Panc1 (cell line): ENCODE results near the gene AGBL4. TPM values are rescaled to one million over a fixed set of nuclear protein-coding genes. Genes with fewer than 3 reads are reported as not detected.

Experiments
- ATAC-seq: fragments of 200-7000 bp; cut with Tn5 transposase; 2 replicates; pipeline ENCODE4 v1.9.1; 2020; ENCODE audit warnings: mild to moderate bottlenecking, moderate library complexity
- BruUV-seq: library from RNA; stranded (reverse); fragments of 400-500 nt; replicated peaks from 2 replicates; lab custom pipeline; 2021; lab: Mats Ljungman, UMichigan
- CTCF ChIA-PET: fragments of 300-600 bp; sonication (Branson Sonifier 250); formaldehyde crosslinking; loops from one replicate; lab custom pipeline; 2022; ENCODE audit warnings: antibody characterized with exemption; lab: Charles Lee
- POLR2A ChIA-PET: fragments of 300-600 bp; sonication (Branson Sonifier 250); formaldehyde crosslinking; loops from one replicate; lab custom pipeline; 2022; ENCODE audit warnings: antibody characterized with exemption; lab: Charles Lee
- DNase-seq: peaks from one replicate; pipeline ENCODE4 v3.0.0-alpha.2; 2010; ENCODE audit warnings: low read depth, low spot score
- H3K27ac ChIP-seq: 2 replicates; pipeline ENCODE4 v1.5.1; 2011; ENCODE audit warnings: mild to moderate bottlenecking, low read length, inconsistent platforms
- H3K27me3 ChIP-seq: fragments of 200-500 bp; sonication (Bioruptor generic); 2 replicates; pipeline ENCODE4 v1.6.0; 2014; ENCODE audit warnings: low read length, inconsistent platforms; ENCODE audit not compliant: control insufficient read depth, insufficient read depth
- H3K36me3 ChIP-seq: fragments of 200-500 bp; sonication (Bioruptor generic); 2 replicates; pipeline ENCODE4 v1.5.1; 2014; ENCODE audit warnings: inconsistent platforms, mild to moderate bottlenecking, low read length, moderate library complexity; ENCODE audit not compliant: control insufficient read depth, insufficient read depth
- H3K4me1 ChIP-seq: 2 replicates; pipeline ENCODE4 v1.5.1; 2011; ENCODE audit warnings: inconsistent platforms, mild to moderate bottlenecking, low read length, moderate library complexity; ENCODE audit not compliant: control insufficient read depth, insufficient read depth
- H3K4me3 ChIP-seq, 2 experiments: 2 replicates each; pipeline ENCODE4 v1.5.1; 2011 to 2012; ENCODE audit warnings: low read depth in 2 of 2, low read length in 2 of 2, mild to moderate bottlenecking in 2 of 2, inconsistent platforms in 1 of 2, moderate library complexity in 1 of 2
- H3K9me3 ChIP-seq: fragments of 200-500 bp; sonication (Bioruptor generic); 2 replicates; pipeline ENCODE4 v1.5.1; 2014; ENCODE audit warnings: low read depth, mild to moderate bottlenecking, inconsistent platforms, low read length, moderate library complexity; ENCODE audit not compliant: control insufficient read depth, insufficient read depth
- POLR2AphosphoS5 ChIP-seq: IDR thresholded peaks from 2 replicates; pipeline ENCODE4 v1.6.1; 2012; ENCODE audit warnings: mild to moderate bottlenecking, low read depth, low read length, moderate library complexity
- SIN3A ChIP-seq: IDR thresholded peaks from 2 replicates; pipeline ENCODE4 v1.6.1; 2012; ENCODE audit warnings: low read depth, mild to moderate bottlenecking, low read length, moderate library complexity, borderline replicate concordance; ENCODE audit not compliant: insufficient read depth
- TCF7L2 ChIP-seq: IDR thresholded peaks from 2 replicates; pipeline ENCODE4 v1.6.1; 2011; ENCODE audit warnings: mild to moderate bottlenecking, low read depth, low read length, inconsistent platforms
- in situ Hi-C: cut with HindIII; loops from 2 replicates; pipeline ENCODE4 v1.10.0; 2016; ENCODE audit warnings: low sequenced_read_pairs, low pct_unique_long_range_greater_than_20kb
- intact Hi-C: fragments of 100-400 bp; cut with micrococcal nuclease; formaldehyde crosslinking; loops from one replicate; pipeline ENCODE4 v1.10.0; 2022; ENCODE audit not compliant: unreplicated experiment
- total RNA-seq: library from RNA; stranded (reverse); gene quantifications from one replicate; pipeline ENCODE4 v1.2.1, GENCODE V29; 2021; ENCODE audit not compliant: unreplicated experiment
- TF ChIP-seq, protein P1 (sequence below): fragments of 450-650 bp; IDR thresholded peaks from 2 replicates; pipeline ENCODE4 v1.5.1; 2017; ENCODE audit warnings: mild to moderate bottlenecking
- TF ChIP-seq, protein P2 (sequence below), 2 experiments: IDR thresholded peaks; 2 replicates each; pipeline ENCODE4 v1.6.1; 2011 to 2012; ENCODE audit warnings: low read depth in 2 of 2, control low read depth in 1 of 2, low read length in 1 of 2, mild to moderate bottlenecking in 1 of 2, moderate library complexity in 1 of 2; ENCODE audit not compliant: insufficient read depth in 1 of 2

AGBL4 gene
- total RNA-seq, 1 experiment from 2014 or later, result not detected

GRCh38 chr1:48760857-48761256, 1262.9 kb downstream of the AGBL4 start:
- no peak for ATAC-seq
- Histone ChIP-seq H3K4me3 (no peak overlapping the region), H3K27me3 (no peaks in the 10 kb centered on the region; the same call in 1 of the 2 replicates), H3K36me3 (no peaks in the 10 kb centered on the region), H3K27ac (no peak overlapping the region), H3K4me1 (no peaks in the 10 kb centered on the region), H3K9me3 (no peaks in the 10 kb centered on the region)
- ChIA-PET CTCF (no interaction called here), POLR2A (no interaction called here)
- in situ Hi-C loops, result no loop called here
- no peak for DNase-seq
- intact Hi-C loops, result no loop called here
- TF ChIP-seq POLR2AphosphoS5, result no peak
- no peak for TF ChIP-seq TCF7L2
- TF ChIP-seq, protein P1, sequence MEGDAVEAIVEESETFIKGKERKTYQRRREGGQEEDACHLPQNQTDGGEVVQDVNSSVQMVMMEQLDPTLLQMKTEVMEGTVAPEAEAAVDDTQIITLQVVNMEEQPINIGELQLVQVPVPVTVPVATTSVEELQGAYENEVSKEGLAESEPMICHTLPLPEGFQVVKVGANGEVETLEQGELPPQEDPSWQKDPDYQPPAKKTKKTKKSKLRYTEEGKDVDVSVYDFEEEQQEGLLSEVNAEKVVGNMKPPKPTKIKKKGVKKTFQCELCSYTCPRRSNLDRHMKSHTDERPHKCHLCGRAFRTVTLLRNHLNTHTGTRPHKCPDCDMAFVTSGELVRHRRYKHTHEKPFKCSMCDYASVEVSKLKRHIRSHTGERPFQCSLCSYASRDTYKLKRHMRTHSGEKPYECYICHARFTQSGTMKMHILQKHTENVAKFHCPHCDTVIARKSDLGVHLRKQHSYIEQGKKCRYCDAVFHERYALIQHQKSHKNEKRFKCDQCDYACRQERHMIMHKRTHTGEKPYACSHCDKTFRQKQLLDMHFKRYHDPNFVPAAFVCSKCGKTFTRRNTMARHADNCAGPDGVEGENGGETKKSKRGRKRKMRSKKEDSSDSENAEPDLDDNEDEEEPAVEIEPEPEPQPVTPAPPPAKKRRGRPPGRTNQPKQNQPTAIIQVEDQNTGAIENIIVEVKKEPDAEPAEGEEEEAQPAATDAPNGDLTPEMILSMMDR, result no peak
- TF ChIP-seq, protein P2, sequence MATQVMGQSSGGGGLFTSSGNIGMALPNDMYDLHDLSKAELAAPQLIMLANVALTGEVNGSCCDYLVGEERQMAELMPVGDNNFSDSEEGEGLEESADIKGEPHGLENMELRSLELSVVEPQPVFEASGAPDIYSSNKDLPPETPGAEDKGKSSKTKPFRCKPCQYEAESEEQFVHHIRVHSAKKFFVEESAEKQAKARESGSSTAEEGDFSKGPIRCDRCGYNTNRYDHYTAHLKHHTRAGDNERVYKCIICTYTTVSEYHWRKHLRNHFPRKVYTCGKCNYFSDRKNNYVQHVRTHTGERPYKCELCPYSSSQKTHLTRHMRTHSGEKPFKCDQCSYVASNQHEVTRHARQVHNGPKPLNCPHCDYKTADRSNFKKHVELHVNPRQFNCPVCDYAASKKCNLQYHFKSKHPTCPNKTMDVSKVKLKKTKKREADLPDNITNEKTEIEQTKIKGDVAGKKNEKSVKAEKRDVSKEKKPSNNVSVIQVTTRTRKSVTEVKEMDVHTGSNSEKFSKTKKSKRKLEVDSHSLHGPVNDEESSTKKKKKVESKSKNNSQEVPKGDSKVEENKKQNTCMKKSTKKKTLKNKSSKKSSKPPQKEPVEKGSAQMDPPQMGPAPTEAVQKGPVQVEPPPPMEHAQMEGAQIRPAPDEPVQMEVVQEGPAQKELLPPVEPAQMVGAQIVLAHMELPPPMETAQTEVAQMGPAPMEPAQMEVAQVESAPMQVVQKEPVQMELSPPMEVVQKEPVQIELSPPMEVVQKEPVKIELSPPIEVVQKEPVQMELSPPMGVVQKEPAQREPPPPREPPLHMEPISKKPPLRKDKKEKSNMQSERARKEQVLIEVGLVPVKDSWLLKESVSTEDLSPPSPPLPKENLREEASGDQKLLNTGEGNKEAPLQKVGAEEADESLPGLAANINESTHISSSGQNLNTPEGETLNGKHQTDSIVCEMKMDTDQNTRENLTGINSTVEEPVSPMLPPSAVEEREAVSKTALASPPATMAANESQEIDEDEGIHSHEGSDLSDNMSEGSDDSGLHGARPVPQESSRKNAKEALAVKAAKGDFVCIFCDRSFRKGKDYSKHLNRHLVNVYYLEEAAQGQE (IDR thresholded peaks at IDR 0.05; ENCODE audit: insufficient read depth in 1 of 2, low read depth in 2 of 2, low read length in 1 of 2), result no peak
- TF ChIP-seq SIN3A, result no peak
- no TSS peak for BruUV-seq

GRCh38 chr1:48758976-48759375, 1264.8 kb downstream of the AGBL4 start:
- H3K27ac ChIP-seq, result no peak overlapping the region
- no peaks in the 10 kb centered on the region for H3K36me3 ChIP-seq
- H3K27me3 ChIP-seq, result no peaks in the 10 kb centered on the region; the same call in 1 of the 2 replicates
- H3K4me3 ChIP-seq, result no peak overlapping the region
- TF ChIP-seq, protein P1, result no peak
- no peak for TF ChIP-seq SIN3A
- TF ChIP-seq POLR2AphosphoS5, result no peak
- TF ChIP-seq TCF7L2, result no peak
- TF ChIP-seq, protein P2 (IDR thresholded peaks at IDR 0.05; ENCODE audit: insufficient read depth in 1 of 2, low read depth in 2 of 2, low read length in 1 of 2), result no peak
- ATAC-seq, result no peak
- no peaks in the 10 kb centered on the region for H3K4me1 ChIP-seq
- no TSS peak for BruUV-seq
- intact Hi-C loops (no loop called here), in situ Hi-C loops (no loop called here)
- no peak for DNase-seq
- H3K9me3 ChIP-seq, result no peaks in the 10 kb centered on the region
- ChIA-PET POLR2A (no interaction called here), CTCF (interaction anchor here (0.6 kb wide), 1 partner anchor 678 kb away, joined by 3 read pairs; no protein-coding TSS in a partner anchor)
